ENCODE data around the gene CABP1.
A peak's percentile ranks its signal among the peaks of the same experiment; 100 is the strongest.
"Not testable (repeated sequence)": the region's sequence is repeated elsewhere in the genome, so short reads cannot be mapped to it uniquely, and the experiment has no call there.

Gene CABP1

DNA sequence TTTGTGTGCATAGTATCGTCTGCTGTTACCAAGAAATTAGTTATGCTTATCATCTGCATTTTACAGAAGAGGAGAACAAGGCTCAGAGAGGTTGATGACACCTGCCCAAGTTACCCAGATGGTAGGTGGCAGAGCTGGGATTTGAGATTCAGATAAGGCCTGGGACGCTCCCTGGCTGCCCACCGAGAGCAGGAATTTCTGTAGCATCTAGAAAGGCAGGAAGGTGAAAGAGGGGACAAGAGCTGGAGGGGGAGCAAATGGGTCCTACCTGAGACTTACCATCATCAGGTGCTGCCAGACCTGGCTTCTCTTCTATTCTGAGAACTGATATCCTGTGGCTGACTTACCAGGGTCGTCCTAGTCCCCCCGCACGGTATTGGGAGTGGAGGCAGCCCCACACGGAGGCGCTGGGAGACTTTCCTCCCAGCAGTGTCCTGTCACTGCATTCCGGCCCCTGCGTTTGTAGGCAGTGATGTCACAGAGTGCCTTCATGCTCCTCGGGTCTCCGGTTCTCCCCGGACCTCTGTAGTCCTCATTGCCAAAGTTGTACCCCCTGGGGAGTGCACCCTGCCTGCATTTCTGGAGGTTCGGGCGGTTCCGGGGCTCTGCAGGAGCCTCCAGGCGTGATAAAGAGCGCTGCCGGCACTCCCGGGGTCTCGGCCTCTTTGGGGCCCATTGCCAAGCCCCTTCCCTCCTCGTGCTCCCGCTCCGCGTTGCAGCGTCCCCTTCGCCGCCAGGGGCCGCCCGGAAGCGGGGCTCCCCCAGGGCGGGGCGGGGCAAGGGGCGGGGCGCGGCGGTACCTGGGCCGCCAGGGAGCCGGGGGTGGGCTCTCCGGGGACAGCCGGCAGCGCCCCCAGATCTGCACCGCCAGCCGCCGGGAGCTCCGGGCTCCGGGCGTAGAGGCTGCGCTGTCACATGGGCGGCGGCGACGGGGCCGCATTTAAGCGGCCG is at the start of gene CABP1:
CABP1 (plus strand) TSS at position 856 of the 951 bp plus-strand sequence; CDS start at position 916, 60 bp downstream.
- no peak within 1 kb of the TSS for H3K27ac Mint-ChIP-seq
- peak; percentile 38 for DNase-seq (ENCODE audit: low spot score)
- no peaks in the 10 kb centered on the region for H3K9me3 Mint-ChIP-seq
- peaks cover 8% of the 10 kb centered on the region for H3K4me1 Mint-ChIP-seq (ENCODE audit: low read depth)
- H3K27me3 Mint-ChIP-seq (ENCODE audit: low read depth): peaks cover 57% of the 10 kb centered on the region
- peak within 1 kb of the TSS; percentile 73 for H3K4me3 Mint-ChIP-seq
- H3K36me3 Mint-ChIP-seq (ENCODE audit: low read depth): no peaks in the 10 kb centered on the region

- DNase-seq (ENCODE audit: low spot score): no peak
- Mint-ChIP-seq H3K9me3 (no peaks in the 10 kb centered on the region), H3K4me1 (ENCODE audit: low read depth) (no peaks in the 10 kb centered on the region), H3K36me3 (ENCODE audit: low read depth) (no peaks in the 10 kb centered on the region), H3K27me3 (ENCODE audit: low read depth) (peaks cover 11% of the 10 kb centered on the region), H3K27ac (no peak overlapping the region), H3K4me3 (no peak overlapping the region)
These were observed 49.6 kb upstream of the CABP1 start for GRCh38 chr12:120590741-120591407.

- Mint-ChIP-seq H3K27ac (no peak overlapping the region), H3K4me1 (ENCODE audit: low read depth) (no peaks in the 10 kb centered on the region), H3K36me3 (ENCODE audit: low read depth) (no peaks in the 10 kb centered on the region), H3K27me3 (ENCODE audit: low read depth) (no peaks in the 10 kb centered on the region), H3K4me3 (no peak overlapping the region), H3K9me3 (no peaks in the 10 kb centered on the region)
- DNase-seq (ENCODE audit: low spot score): no peak
These were observed 48.0 kb upstream of the CABP1 start for GRCh38 chr12:120592121-120593049.

GRCh38 chr12:120596901-120597300 is 43.5 kb upstream of the CABP1 start:
- Mint-ChIP-seq H3K27me3 (ENCODE audit: low read depth) (peaks cover 3% of the 10 kb centered on the region), H3K36me3 (ENCODE audit: low read depth) (no peaks in the 10 kb centered on the region), H3K27ac (no peak overlapping the region), H3K4me3 (no peak overlapping the region), H3K4me1 (ENCODE audit: low read depth) (no peaks in the 10 kb centered on the region), H3K9me3 (no peaks in the 10 kb centered on the region)
- DNase-seq (ENCODE audit: low spot score): no peak

- Mint-ChIP-seq H3K27ac (no peak overlapping the region), H3K36me3 (ENCODE audit: low read depth) (no peaks in the 10 kb centered on the region), H3K9me3 (no peaks in the 10 kb centered on the region), H3K4me1 (ENCODE audit: low read depth) (no peaks in the 10 kb centered on the region), H3K27me3 (ENCODE audit: low read depth) (peaks cover 5% of the 10 kb centered on the region), H3K4me3 (no peak overlapping the region)
- no peak for DNase-seq (ENCODE audit: low spot score)
These were observed 42.6 kb upstream of the CABP1 start for GRCh38 chr12:120597861-120598260.

- Mint-ChIP-seq H3K27me3 (ENCODE audit: low read depth) (peaks cover 5% of the 10 kb centered on the region), H3K4me1 (ENCODE audit: low read depth) (no peaks in the 10 kb centered on the region), H3K36me3 (ENCODE audit: low read depth) (no peaks in the 10 kb centered on the region), H3K27ac (no peak overlapping the region), H3K9me3 (no peaks in the 10 kb centered on the region), H3K4me3 (no peak overlapping the region)
- DNase-seq (ENCODE audit: low spot score): no peak
These were observed 41.6 kb upstream of the CABP1 start for GRCh38 chr12:120598674-120599463.

DNA sequence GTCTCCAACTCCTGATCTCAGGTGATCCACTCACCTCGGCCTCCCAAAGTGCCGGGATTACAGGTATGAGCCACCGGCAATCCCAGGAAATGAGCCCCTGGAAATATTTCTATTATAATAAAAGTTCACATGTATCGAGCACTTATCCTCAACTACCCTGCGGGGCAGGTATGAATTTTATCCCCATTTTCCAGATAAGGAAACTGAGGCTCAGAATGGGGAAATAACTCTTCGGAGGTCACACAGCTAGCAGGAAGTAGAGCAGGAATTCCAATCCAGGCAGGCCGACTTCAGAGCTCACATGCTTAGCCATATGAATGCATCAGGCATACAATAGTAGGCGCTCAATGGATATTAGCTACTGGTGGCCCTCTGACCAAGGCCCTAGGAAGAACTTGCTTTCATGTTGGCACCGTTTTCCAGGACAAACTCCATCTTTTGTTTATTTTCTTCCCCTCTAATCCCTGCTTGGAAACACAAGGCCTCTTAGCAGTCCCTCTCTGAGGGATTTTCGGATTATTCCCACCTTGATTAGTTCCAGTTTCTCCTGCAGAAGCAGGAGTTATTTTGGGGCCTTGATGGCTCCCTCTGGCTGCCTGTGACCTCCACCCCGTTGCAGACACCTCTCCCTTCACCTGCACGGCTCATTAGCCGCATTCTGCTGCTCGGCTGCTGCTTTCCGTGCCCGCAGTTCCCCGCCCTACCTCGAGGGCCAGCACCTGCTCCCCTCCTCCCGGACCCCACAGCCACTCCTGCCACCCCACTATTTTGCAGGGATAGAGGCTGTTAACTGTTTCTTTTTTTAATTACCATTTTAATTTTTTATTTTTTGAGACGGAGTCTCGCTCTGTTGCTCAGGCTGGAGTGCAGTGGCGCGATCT is 40.5 kb upstream of the CABP1 start:
- H3K4me3 Mint-ChIP-seq: no peak overlapping the region
- no peak overlapping the region for H3K27ac Mint-ChIP-seq

DNA sequence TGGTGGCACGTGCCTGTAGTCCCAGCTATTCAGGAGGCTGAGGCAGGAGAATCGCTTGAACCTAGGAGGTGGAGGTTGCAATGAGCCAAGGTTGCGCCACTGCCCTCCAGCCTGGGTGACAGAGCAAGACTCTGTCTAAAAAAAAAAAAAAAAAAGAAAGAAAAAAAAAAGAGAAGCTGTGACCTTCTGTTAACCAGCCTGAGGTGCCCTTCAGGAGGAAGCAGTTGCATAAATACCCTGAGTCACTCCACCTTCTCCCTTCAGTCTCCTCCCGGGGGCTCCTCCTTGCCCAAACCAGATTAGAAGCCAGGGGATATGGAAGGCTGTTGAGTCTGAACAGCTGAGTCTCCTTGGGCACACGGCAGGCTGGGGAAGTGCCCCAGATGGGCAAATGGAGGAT is 38.0 kb upstream of the CABP1 start:
- not testable (repeated sequence) for H3K4me1 Mint-ChIP-seq (ENCODE audit: low read depth); H3K27me3 Mint-ChIP-seq (ENCODE audit: low read depth); H3K4me3 Mint-ChIP-seq; DNase-seq (ENCODE audit: low spot score); H3K9me3 Mint-ChIP-seq; H3K27ac Mint-ChIP-seq; H3K36me3 Mint-ChIP-seq (ENCODE audit: low read depth)

More for the DNA sequence above, 40.5 kb upstream of the CABP1 start:
- H3K9me3 Mint-ChIP-seq: no peaks in the 10 kb centered on the region
- no peaks in the 10 kb centered on the region for H3K36me3 Mint-ChIP-seq (ENCODE audit: low read depth)
- no peaks in the 10 kb centered on the region for H3K4me1 Mint-ChIP-seq (ENCODE audit: low read depth)
- no peak for DNase-seq (ENCODE audit: low spot score)
- H3K27me3 Mint-ChIP-seq (ENCODE audit: low read depth): peaks cover 5% of the 10 kb centered on the region

GRCh38 chr12:120610560-120610959 is 29.9 kb upstream of the CABP1 start:
- Mint-ChIP-seq H3K9me3 (no peaks in the 10 kb centered on the region), H3K36me3 (ENCODE audit: low read depth) (no peaks in the 10 kb centered on the region), H3K27ac (no peak overlapping the region), H3K4me1 (ENCODE audit: low read depth) (no peaks in the 10 kb centered on the region), H3K4me3 (no peak overlapping the region), H3K27me3 (ENCODE audit: low read depth) (peaks cover 6% of the 10 kb centered on the region)
- DNase-seq (ENCODE audit: low spot score): no peak

DNA sequence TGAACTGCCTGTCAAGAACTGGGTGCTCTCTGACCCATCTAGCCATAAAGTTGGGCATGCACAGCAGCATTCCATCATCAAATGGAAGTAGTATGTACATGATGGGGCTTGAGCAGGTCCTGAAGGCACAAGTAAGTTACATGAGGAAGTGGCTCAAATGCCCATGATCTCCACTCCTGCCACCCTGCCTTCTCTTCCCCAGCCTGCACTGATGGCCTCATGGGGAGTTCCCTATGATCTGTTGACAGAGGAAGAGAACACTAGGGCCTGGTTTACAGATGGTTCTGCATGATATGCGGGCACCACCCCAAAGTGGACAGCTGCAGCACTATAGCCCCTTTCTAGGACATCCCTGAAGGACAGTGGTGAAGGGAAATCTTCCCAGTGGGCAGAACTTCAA is 28.9 kb upstream of the CABP1 start:
- H3K27me3 Mint-ChIP-seq (ENCODE audit: low read depth); DNase-seq (ENCODE audit: low spot score); H3K27ac Mint-ChIP-seq; H3K9me3 Mint-ChIP-seq; H3K36me3 Mint-ChIP-seq (ENCODE audit: low read depth); H3K4me3 Mint-ChIP-seq; H3K4me1 Mint-ChIP-seq (ENCODE audit: low read depth): not testable (repeated sequence)

DNA sequence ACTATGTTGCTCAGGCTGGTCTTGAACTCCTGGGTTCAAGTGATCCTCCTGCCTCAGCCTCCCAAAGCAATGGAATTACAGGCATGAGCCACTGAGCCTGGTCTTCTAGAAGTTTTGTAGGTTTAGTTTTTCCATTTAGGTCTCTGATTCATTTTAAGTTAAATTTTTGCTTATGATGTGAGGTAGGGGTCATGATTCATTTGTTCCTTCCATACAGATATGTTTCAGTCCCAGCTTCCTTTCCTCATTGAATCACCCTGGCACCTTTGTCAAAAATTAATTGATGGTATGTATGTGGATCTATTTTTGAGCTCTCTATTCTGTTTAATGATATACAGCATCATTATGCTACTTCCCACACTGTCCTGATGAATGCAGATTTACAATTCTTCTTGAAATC is 25.6 kb upstream of the CABP1 start:
- no peak overlapping the region for H3K27ac Mint-ChIP-seq
- H3K27me3 Mint-ChIP-seq (ENCODE audit: low read depth): peaks cover 17% of the 10 kb centered on the region
- H3K4me1 Mint-ChIP-seq (ENCODE audit: low read depth): no peaks in the 10 kb centered on the region
- no peaks in the 10 kb centered on the region for H3K36me3 Mint-ChIP-seq (ENCODE audit: low read depth)
- no peak for DNase-seq (ENCODE audit: low spot score)
- no peak overlapping the region for H3K4me3 Mint-ChIP-seq
- H3K9me3 Mint-ChIP-seq: no peaks in the 10 kb centered on the region

DNA sequence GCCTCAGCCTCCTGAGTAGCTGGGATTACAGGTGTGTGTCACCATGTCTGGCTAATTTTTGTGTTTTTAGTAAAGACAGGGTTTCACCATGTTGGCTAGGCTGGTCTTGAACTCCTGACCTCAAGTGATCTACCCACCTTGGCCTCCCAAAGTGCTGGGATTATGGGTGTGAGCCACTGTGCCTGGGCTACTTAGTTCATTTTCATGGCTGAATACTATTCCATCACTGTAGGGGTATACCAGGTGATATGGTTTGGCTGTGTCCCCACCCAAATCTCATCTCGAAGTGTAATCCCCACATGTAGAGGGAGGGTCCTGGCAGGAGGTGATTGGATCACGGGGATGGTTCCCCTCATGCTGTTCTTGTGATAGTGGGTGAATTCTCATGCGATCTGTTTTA is 23.2 kb upstream of the CABP1 start:
- not testable (repeated sequence) for H3K4me3 Mint-ChIP-seq; DNase-seq (ENCODE audit: low spot score); H3K4me1 Mint-ChIP-seq (ENCODE audit: low read depth); H3K9me3 Mint-ChIP-seq; H3K36me3 Mint-ChIP-seq (ENCODE audit: low read depth); H3K27ac Mint-ChIP-seq
- H3K27me3 Mint-ChIP-seq (ENCODE audit: low read depth): peaks cover 21% of the 10 kb centered on the region
